Measurements from ENCODE around the gene CHMP2B. TPM values are rescaled to one million over a fixed set of nuclear protein-coding genes. Genes with fewer than 3 reads are reported as not detected.

Gene CHMP2B
- total RNA-seq, 1 experiment from 2014 or later = 39.3 TPM

DNA sequence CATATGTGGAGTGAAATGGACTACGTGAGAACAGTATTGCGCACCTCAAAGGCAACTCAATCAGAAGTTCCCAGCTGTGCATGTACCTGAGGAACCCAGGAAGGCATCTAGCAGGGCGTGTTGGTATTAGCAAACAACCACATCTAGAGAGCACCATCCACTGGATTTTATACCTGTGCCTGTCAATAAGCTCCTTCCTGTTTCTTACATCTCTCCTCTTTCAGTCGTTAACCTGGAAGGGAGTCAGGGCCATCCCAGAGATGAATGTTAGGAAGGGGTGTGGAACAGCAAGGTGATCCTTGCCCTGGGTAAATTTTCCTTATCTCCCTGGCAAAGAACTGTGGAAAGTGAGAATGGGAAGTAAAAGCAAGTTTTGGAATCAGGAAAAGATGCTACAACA is 29.6 kb upstream of the CHMP2B start:
- no peak overlapping the region for H3K14ac ChIP-seq (ENCODE audit: insufficient read depth, low read length)
- no peak overlapping the region for H3K4me2 ChIP-seq (ENCODE audit: insufficient read depth, insufficient read length, low read length)
- H3T11ph ChIP-seq (ENCODE audit: low read length) = no peak overlapping the region
- no peak overlapping the region for H3K4ac ChIP-seq (ENCODE audit: low read depth, low read length)
- no peak for DNase-seq
- Mint-ChIP-seq H3K9me3 (peaks cover 23 to 27% of the 10 kb centered on the region in 2 experiments), H3K36me3 (ENCODE audit: insufficient read depth in 1 of 3, low read depth in 3 of 3) (peaks cover 14 to 23% (median 21%) of the 10 kb centered on the region in 3 experiments), H3K4me3 (no peak overlapping the region), H3K27ac (no peak overlapping the region), H3K4me1 (no peaks in the 10 kb centered on the region), H3K27me3 (ENCODE audit: low read depth) (no peaks in the 10 kb centered on the region)
- no peaks in the 10 kb centered on the region for H3K4me1 ChIP-seq (ENCODE audit: insufficient read depth, low read length)
- no peaks in the 10 kb centered on the region for H3K23me2 ChIP-seq (ENCODE audit: insufficient read length, low read depth, low read length, poor library complexity, severe bottlenecking)
- H3K9ac ChIP-seq (ENCODE audit: extremely low read depth, insufficient read length, low read length) = no peak overlapping the region
- no peak overlapping the region for H2BK15ac ChIP-seq (ENCODE audit: low read depth, low read length)
- no peak overlapping the region for H4K91ac ChIP-seq (ENCODE audit: insufficient read length, low read depth, low read length)
- TF ChIP-seq, protein P1, sequence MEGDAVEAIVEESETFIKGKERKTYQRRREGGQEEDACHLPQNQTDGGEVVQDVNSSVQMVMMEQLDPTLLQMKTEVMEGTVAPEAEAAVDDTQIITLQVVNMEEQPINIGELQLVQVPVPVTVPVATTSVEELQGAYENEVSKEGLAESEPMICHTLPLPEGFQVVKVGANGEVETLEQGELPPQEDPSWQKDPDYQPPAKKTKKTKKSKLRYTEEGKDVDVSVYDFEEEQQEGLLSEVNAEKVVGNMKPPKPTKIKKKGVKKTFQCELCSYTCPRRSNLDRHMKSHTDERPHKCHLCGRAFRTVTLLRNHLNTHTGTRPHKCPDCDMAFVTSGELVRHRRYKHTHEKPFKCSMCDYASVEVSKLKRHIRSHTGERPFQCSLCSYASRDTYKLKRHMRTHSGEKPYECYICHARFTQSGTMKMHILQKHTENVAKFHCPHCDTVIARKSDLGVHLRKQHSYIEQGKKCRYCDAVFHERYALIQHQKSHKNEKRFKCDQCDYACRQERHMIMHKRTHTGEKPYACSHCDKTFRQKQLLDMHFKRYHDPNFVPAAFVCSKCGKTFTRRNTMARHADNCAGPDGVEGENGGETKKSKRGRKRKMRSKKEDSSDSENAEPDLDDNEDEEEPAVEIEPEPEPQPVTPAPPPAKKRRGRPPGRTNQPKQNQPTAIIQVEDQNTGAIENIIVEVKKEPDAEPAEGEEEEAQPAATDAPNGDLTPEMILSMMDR (conservative IDR thresholded peaks at IDR 0.05) = no peak
- H2BK20ac ChIP-seq (ENCODE audit: low read depth, low read length, poor library complexity, severe bottlenecking) = no peak overlapping the region
- H3K79me1 ChIP-seq (ENCODE audit: insufficient read depth, low read depth, low read length, poor library complexity, severe bottlenecking) = no peaks in the 10 kb centered on the region
- no peak overlapping the region for H3K18ac ChIP-seq (ENCODE audit: insufficient read length, low read depth, low read length)
- no peak overlapping the region for H2BK12ac ChIP-seq (ENCODE audit: insufficient read length, low read depth, low read length)
- H4K5ac ChIP-seq (ENCODE audit: insufficient read length, low read depth, low read length) = no peak overlapping the region
- H4K8ac ChIP-seq (replicated peaks; ENCODE audit: insufficient read length, low read depth, low read length) = no peak overlapping the region
- H3K79me2 ChIP-seq (ENCODE audit: insufficient read depth, low read length) = no peaks in the 10 kb centered on the region
- H4K20me1 ChIP-seq (ENCODE audit: control insufficient read depth, insufficient read depth, insufficient read length) = no peaks in the 10 kb centered on the region
- WGBS (ENCODE audit: extremely low coverage, insufficient read length, low lambda C conversion rate) = no CpG with 5 or more reads among the region's 4 CpGs
- peaks cover 10% of the 10 kb centered on the region for H3K9me3 ChIP-seq (ENCODE audit: control insufficient read depth, low read depth, low read length)
- no peak overlapping the region for H2BK5ac ChIP-seq (ENCODE audit: insufficient read length, low read length)
- no peak overlapping the region for H3K27ac ChIP-seq (ENCODE audit: insufficient read length, low read depth, low read length)
- no peak overlapping the region for H2AFZ ChIP-seq (ENCODE audit: low read length)
- H3K27me3 ChIP-seq (ENCODE audit: insufficient read depth, low read length) = no peaks in the 10 kb centered on the region
- H2BK120ac ChIP-seq (ENCODE audit: low read depth, low read length, poor library complexity, severe bottlenecking) = no peak overlapping the region
- no peak overlapping the region for H3K23ac ChIP-seq (ENCODE audit: insufficient read length, low read depth, low read length)
- H3K56ac ChIP-seq (ENCODE audit: insufficient read length, low read depth, low read length) = no peak overlapping the region
- no peak overlapping the region for H2AK5ac ChIP-seq (ENCODE audit: insufficient read length, low read length)
